CD14-positive monocyte (primary cell): Measurements from ENCODE around the gene AKR1C3. TPM values are rescaled to one million over a fixed set of nuclear protein-coding genes. Genes with fewer than 3 reads are reported as not detected.

ENCODE experiments used
- DNase-seq, 3 donors: peaks; one replicate each; pipeline ENCODE4 v3.0.0-alpha.2; 2011 to 2022
- H2AFZ ChIP-seq: 2 replicates; pipeline ENCODE4 v1.6.0; 2012; ENCODE audit warnings: mild to moderate bottlenecking, low read depth, low read length, inconsistent platforms; ENCODE audit not compliant: insufficient read depth, poor library complexity, severe bottlenecking
- H3K27ac ChIP-seq, 2 donors: 1 replicate in 1 of 2; 2 replicates in 1 of 2; pipeline ENCODE4 v1.5.1; 2012 to 2013; ENCODE audit warnings: low read length in 2 of 2, control low read depth in 1 of 2, inconsistent platforms in 1 of 2, low read depth in 1 of 2, mild to moderate bottlenecking in 1 of 2
- H3K27me3 ChIP-seq, 2 donors: one replicate each; pipeline versions ENCODE4 v1.6.0 to v1.6.1; 2011 to 2013; ENCODE audit warnings: low read length in 2 of 2; ENCODE audit not compliant: control insufficient read depth in 2 of 2, insufficient read depth in 2 of 2
- H3K36me3 ChIP-seq, 2 donors: replicated peaks in 1 of 2; 1 replicate in 1 of 2; 2 replicates in 1 of 2; pipeline versions ENCODE4 v1.5.1 to v1.6.1; 2012 to 2013; ENCODE audit warnings: low read length in 2 of 2, control low read depth in 1 of 2, inconsistent platforms in 1 of 2, mild to moderate bottlenecking in 1 of 2; ENCODE audit not compliant: insufficient read depth in 2 of 2, control insufficient read depth in 1 of 2
- H3K4me1 ChIP-seq, 2 donors: 1 replicate in 1 of 2; 2 replicates in 1 of 2; pipeline versions ENCODE4 v1.5.1 to v1.6.1; 2012 to 2013; ENCODE audit warnings: low read length in 2 of 2, control low read depth in 1 of 2, inconsistent platforms in 1 of 2, mild to moderate bottlenecking in 1 of 2, moderate library complexity in 1 of 2; ENCODE audit not compliant: insufficient read depth in 2 of 2, control insufficient read depth in 1 of 2
- H3K4me2 ChIP-seq: replicated peaks from 2 replicates; pipeline ENCODE3; 2012; ENCODE audit warnings: low read length, moderate library complexity, mild to moderate bottlenecking; ENCODE audit not compliant: poor library complexity, severe bottlenecking; ENCODE audit errors: extremely low read depth
- H3K4me3 ChIP-seq, 3 experiments: fragments of 200-600 bp in 1 of 3; sonication (generic) in 1 of 3; replicated peaks in 1 of 3; 1 replicate in 2 of 3; 2 replicates in 1 of 3; pipeline ENCODE4 v1.5.1; 2011 to 2013; ENCODE audit warnings: low read length in 3 of 3, mild to moderate bottlenecking in 3 of 3, control low read depth in 2 of 3, low read depth in 2 of 3, inconsistent platforms in 1 of 3, moderate library complexity in 1 of 3
- H3K79me2 ChIP-seq: 2 replicates; pipeline ENCODE4 v1.6.0; 2012; ENCODE audit warnings: mild to moderate bottlenecking, control low read depth, inconsistent platforms, low read length, moderate library complexity; ENCODE audit not compliant: insufficient read depth
- H3K9ac ChIP-seq: 2 replicates; pipeline ENCODE4 v1.6.0; 2017; ENCODE audit warnings: low read length, mild to moderate bottlenecking; ENCODE audit not compliant: insufficient read depth, poor library complexity, severe bottlenecking
- H3K9me3 ChIP-seq, 2 donors: replicated peaks in 1 of 2; 1 replicate in 1 of 2; 2 replicates in 1 of 2; pipeline versions ENCODE4 v1.5.1 to v1.6.1; 2012 to 2013; ENCODE audit warnings: low read length in 2 of 2, control low read depth in 1 of 2; ENCODE audit not compliant: control insufficient read depth in 1 of 2, insufficient read depth in 1 of 2
- H4K20me1 ChIP-seq: 2 replicates; pipeline ENCODE4 v1.6.0; 2012; ENCODE audit warnings: mild to moderate bottlenecking, low read length, control low read depth, moderate library complexity; ENCODE audit not compliant: insufficient read depth
- H3K27ac Mint-ChIP-seq, 7 donors: one replicate each; pipeline ENCODE4 v1.8.0; 2020; ENCODE audit warnings: mild to moderate bottlenecking in 7 of 7, mixed read lengths in 7 of 7, moderate library complexity in 6 of 7, inconsistent platforms in 2 of 7
- H3K27me3 Mint-ChIP-seq, 3 donors: one replicate each; pipeline ENCODE4 v1.8.0; 2021 to 2022; ENCODE audit warnings: low read depth in 3 of 3, mild to moderate bottlenecking in 3 of 3, mixed read lengths in 3 of 3, moderate library complexity in 3 of 3, inconsistent platforms in 1 of 3
- H3K36me3 Mint-ChIP-seq, 2 donors: one replicate each; pipeline ENCODE4 v1.8.0; 2020; ENCODE audit warnings: mixed read lengths in 2 of 2, inconsistent platforms in 1 of 2, mild to moderate bottlenecking in 1 of 2
- H3K4me1 Mint-ChIP-seq: one replicate; pipeline ENCODE4 v1.8.0; 2020; ENCODE audit warnings: mild to moderate bottlenecking, mixed read lengths
- H3K4me3 Mint-ChIP-seq, 2 donors: one replicate each; pipeline ENCODE4 v1.8.0; 2020; ENCODE audit warnings: mild to moderate bottlenecking in 2 of 2, mixed read lengths in 2 of 2, moderate library complexity in 1 of 2
- H3K9me3 Mint-ChIP-seq, 7 donors: one replicate each; pipeline ENCODE4 v1.8.0; 2020 to 2022; ENCODE audit warnings: mixed read lengths in 7 of 7, mild to moderate bottlenecking in 6 of 7, moderate library complexity in 6 of 7, inconsistent platforms in 2 of 7
- WGBS: methylation state at CpG from one replicate; pipeline ENCODE4 v1.1.5; 2013; ENCODE audit warnings: missing lambda C conversion rate; ENCODE audit not compliant: insufficient coverage; 5-methylcytosine and 5-hydroxymethylcytosine counted together
- intact Hi-C, 2 donors: fragments of 100-400 bp; cut with micrococcal nuclease; formaldehyde crosslinking; loops; one replicate each; pipeline versions ENCODE4 v1.15.0 to v1.15.1; 2023
- polyA plus RNA-seq, 3 donors: library from polyadenylated mRNA; depleted of rRNA in 1 of 3; unstranded in 2 of 3; stranded (reverse) in 1 of 3; fragments of 300-500 nt in 2 of 3; fragments of >200 nt in 1 of 3; fragmentation: Illumina TruSeq in 2 of 3; gene quantifications; 1 replicate in 2 of 3; 2 replicates in 1 of 3; pipeline ENCODE4 v1.2.3, GENCODE V29; 2012 to 2021
- TF ChIP-seq, protein P1 (sequence below): fragments of 200-600 bp; IDR thresholded peaks from one replicate; pipeline ENCODE4 v1.8.0; 2022; ENCODE audit warnings: antibody characterized with exemption, mild to moderate bottlenecking

The AKR1C3 gene
- polyA plus RNA-seq, 3 donors = 1.1 to 2.4 (median 1.9) TPM

DNA sequence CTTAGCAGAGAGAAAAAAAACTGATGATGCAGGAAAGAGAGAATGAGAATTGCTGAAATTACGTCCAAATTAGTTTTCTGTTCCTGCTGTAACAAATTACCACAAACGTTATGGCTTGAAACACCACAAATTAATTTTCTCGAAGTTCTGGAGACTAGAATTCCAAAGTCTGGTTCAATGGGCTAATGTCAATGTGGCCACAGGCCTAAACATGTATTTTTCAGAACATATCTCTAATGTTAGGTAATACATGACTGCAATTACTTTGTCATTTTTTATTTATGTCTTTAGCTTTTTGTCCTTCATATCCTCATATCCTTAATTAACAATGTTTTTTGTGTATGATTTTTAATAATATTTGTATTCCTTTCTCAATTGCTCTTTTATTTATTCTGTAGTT, 3.0 kb upstream of the AKR1C3 start:
- H3K36me3 Mint-ChIP-seq = no peaks in the 10 kb centered on the region
- Histone ChIP-seq H3K4me1 (peaks cover 11 to 17% of the 10 kb centered on the region in 2 donors), H3K9ac (no peak overlapping the region), H4K20me1 (no peaks in the 10 kb centered on the region), H3K4me3 (no peak overlapping the region), H3K4me2 (no peak overlapping the region), H2AFZ (no peak overlapping the region), H3K36me3 (no peaks in the 10 kb centered on the region), H3K9me3 (no peaks in the 10 kb centered on the region), H3K27ac (no peak overlapping the region), H3K79me2 (no peaks in the 10 kb centered on the region), H3K27me3 (no peaks in the 10 kb centered on the region)
- H3K4me1 Mint-ChIP-seq = peaks cover 15% of the 10 kb centered on the region
- intact Hi-C loops = no loop called here
- no peak for DNase-seq
- peaks cover 0 to 5% (median 0%) of the 10 kb centered on the region in 7 donors for H3K9me3 Mint-ChIP-seq
- H3K27ac Mint-ChIP-seq = no peak overlapping the region
- no CpG with 5 or more reads among the region's 3 CpGs for WGBS
- TF ChIP-seq, protein P1, sequence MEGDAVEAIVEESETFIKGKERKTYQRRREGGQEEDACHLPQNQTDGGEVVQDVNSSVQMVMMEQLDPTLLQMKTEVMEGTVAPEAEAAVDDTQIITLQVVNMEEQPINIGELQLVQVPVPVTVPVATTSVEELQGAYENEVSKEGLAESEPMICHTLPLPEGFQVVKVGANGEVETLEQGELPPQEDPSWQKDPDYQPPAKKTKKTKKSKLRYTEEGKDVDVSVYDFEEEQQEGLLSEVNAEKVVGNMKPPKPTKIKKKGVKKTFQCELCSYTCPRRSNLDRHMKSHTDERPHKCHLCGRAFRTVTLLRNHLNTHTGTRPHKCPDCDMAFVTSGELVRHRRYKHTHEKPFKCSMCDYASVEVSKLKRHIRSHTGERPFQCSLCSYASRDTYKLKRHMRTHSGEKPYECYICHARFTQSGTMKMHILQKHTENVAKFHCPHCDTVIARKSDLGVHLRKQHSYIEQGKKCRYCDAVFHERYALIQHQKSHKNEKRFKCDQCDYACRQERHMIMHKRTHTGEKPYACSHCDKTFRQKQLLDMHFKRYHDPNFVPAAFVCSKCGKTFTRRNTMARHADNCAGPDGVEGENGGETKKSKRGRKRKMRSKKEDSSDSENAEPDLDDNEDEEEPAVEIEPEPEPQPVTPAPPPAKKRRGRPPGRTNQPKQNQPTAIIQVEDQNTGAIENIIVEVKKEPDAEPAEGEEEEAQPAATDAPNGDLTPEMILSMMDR = no peak
- no peak overlapping the region for H3K4me3 Mint-ChIP-seq
- H3K27me3 Mint-ChIP-seq = peaks cover 0 to 3% (median 2%) of the 10 kb centered on the region in 3 donors

DNA sequence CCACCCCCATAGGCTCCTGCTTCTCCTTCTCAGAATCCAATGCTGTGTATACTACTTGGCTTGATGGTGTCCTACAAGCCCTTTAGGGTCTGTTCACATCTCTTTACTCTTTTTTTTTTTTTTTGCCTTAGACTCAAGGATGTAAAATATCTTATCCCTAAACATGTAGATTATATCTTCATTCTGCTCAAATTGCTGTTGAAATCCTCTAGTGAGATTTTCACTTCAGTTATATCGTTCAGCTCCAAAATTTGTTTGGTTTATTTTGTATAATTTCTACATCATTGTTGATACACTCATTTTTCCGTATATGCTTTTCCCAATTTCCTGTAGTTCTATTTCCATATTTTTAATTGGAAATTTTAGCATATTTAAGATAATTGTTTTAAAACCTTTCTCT, 1.8 kb upstream of the AKR1C3 start:
- intact Hi-C loops = no loop called here

More for the DNA sequence above, 1.8 kb upstream of the AKR1C3 start:
- Mint-ChIP-seq H3K27ac (no peak overlapping the region), H3K4me1 (peaks cover 15% of the 10 kb centered on the region), H3K36me3 (no peaks in the 10 kb centered on the region), H3K27me3 (peaks cover 0 to 3% (median 2%) of the 10 kb centered on the region in 3 donors), H3K9me3 (peaks cover 0 to 3% (median 0%) of the 10 kb centered on the region in 7 donors), H3K4me3 (no peak overlapping the region)
- Histone ChIP-seq H3K4me2 (no peak overlapping the region), H4K20me1 (no peaks in the 10 kb centered on the region), H3K9me3 (no peaks in the 10 kb centered on the region), H3K27ac (no peak overlapping the region), H3K9ac (no peak overlapping the region), H3K79me2 (no peaks in the 10 kb centered on the region), H3K4me1 (peaks cover 11 to 17% of the 10 kb centered on the region in 2 donors), H3K4me3 (no peak overlapping the region), H2AFZ (no peak overlapping the region), H3K27me3 (no peaks in the 10 kb centered on the region), H3K36me3 (no peaks in the 10 kb centered on the region)
- no CpG with 5 or more reads among the region's 2 CpGs for WGBS
- TF ChIP-seq, protein P1 = no peak
- no peak for DNase-seq
